Umbilical cord (tissue), 2 donors: Measurements from ENCODE around the gene CCAR1. TPM values are rescaled to one million over a fixed set of nuclear protein-coding genes. Genes with fewer than 3 reads are reported as not detected.
"Not testable (repeated sequence)": the region's sequence is repeated elsewhere in the genome, so short reads cannot be mapped to it uniquely, and the experiment has no call there.

Experiments
- DNase-seq: peaks from one replicate; pipeline ENCODE4 v3.0.0-alpha.2; 2015; ENCODE audit warnings: low spot score
- total RNA-seq: library from RNA; depleted of rRNA; stranded (reverse); fragments of >200 nt; gene quantifications from one replicate; pipeline ENCODE4 v1.2.3, GENCODE V29; 2014; ENCODE audit warnings: low replicate concordance; ENCODE audit not compliant: insufficient read depth

The CCAR1 gene
- total RNA-seq, 1 donor from 2014 or later, result 69.3 TPM

DNA sequence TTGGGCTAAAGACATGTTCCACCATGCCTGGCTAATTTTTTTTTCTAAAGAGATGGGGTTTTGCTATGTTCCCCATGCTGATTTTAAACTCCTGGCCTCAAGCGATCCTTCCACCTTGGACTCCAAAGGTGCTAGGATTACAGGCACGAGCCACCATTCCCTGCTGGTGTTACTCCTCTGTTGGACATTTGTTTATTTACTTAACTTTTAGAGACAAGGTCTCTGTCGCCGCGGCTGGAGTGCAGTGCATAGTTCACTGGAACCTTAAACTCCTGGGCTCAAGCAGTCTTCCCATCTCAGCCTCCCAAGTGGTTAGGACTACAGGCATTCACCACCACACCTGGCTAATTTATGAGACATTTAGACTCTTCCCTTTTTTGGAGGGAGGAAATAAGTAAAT, 38.9 kb downstream of the CCAR1 start:
- DNase-seq, result no peak

DNA sequence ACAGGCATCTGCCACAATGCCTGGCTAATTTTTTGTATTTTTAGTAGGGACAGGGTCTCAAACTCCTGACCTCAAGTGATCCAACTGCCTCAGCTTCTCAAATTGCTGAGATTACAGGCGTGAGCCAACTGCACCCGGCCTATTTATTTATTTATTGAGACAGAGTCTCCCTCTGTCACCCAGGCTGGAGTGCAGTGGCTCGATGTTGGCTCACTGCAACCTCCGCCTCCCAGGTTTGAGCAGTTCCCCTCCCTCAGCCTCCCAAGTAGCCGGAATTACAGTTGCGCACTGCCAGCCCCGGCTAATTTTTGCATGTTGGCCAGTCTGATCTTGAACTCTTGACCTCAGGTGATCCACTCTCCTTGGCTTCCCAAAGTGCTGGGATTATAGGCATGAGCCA, 46.4 kb downstream of the CCAR1 start:
- not testable (repeated sequence) for DNase-seq

GRCh38 chr10:68781613-68782574, 60.9 kb downstream of the CCAR1 start:
- no peak for DNase-seq

DNA sequence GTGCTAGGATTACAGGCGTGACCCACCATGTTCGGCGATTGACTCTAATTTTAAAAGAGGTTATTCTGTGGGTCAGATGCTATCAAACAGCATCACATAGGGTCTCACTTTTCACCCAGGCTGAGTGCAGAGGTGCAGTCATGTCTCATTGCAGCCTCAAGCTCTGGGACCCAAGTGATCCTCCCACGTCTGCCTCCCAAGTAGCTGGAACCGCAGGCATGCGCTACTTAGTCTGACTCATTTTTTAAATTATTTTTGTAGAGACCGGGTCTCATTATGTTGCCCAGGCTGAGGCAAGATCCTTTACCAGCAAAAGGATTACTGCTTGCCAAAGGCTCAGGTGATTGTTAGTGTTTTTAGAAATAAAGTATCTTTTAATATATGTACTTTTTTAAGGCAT, 63.4 kb downstream of the CCAR1 start:
- no peak for DNase-seq

DNA sequence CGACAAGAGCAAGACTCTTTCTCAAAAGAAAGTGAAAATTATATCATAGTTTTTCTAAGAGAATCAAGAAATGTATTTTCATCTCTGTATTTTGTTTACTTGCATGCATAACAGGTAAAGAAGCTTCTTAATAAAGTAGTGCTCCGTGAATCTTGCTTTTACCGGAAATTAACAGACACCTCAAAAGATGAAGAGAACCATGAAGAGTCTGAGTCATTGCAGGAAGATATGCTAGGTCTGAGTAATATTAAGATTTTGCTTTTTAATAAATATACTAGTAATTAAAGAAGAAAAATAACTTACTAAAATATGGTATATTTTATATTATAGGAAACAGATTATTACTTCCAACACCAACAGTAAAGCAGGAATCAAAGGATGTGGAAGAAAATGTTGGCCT, 66.8 kb downstream of the CCAR1 start:
- no peak for DNase-seq

- DNase-seq, result no peak
These were observed 69.4 kb downstream of the CCAR1 start for GRCh38 chr10:68790476-68790875.

DNA sequence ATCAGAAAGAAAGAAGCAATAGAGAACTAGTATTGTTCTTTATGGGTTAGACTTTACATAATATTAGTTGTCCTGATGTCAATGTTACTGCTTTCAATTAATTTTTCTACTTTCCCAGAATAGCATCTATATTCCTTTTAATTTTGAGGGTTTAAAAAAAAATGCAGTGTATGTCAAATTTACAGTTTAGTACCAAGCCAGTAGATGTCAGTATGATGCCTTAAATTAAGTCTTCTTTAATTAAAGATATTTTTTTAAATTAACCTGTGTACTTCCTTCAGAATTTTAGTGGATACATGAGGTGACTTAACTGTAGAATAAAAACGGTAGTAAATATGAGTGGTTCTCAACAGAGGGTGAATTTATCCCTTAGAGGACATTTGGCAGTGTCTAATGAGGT, 71.1 kb downstream of the CCAR1 start:
- DNase-seq, result no peak

DNA sequence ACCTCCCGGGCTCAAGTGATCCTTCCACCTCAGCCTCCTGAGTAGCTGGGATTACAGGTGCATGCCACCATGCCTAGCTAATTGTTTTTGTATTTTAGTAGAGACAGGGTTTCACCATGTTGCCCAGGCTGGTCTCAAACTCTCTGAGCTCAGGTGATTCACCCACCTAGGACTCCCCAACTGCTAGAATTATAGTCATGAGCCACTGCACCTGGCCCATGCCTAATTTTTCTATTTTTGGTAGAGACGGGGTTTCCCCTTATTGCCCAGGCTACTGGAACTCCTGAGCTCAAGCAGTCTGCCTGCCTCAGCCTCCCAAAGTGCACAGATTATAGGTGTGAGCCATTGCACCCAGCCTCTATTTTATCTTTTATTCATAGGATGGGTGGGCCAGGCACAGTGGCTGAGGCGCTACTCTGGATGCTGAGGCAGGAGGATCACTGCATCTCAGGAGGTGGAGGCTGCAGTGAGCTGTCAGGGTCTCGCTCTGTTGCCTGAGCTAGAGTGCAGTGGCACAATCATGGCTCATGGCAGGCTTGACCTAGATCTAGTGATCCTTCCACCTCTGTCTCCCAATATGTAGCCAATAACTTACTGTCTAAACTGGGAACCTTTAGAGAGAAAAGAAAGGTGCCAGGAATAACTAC, 75.0 kb downstream of the CCAR1 start:
- no peak for DNase-seq

DNA sequence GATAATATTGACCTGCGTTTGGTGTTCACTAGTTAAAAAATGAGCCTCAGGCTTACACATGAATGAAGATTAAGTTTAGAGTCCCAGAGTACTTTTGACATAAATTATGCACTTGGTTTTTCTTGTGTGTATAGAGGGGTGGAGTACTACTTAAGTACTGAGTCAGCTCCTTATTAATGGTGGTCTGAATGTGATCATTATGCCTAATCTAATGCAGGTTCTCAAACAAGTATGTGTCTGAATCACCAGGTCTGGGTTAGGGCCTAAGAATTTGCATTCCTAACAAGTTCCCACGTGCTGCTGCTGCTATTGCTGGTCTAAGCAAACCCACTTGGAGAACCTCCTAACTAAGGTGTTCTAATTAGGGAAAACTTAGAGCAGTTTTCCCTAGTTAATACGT, 75.6 kb downstream of the CCAR1 start:
- peak; percentile 9 for DNase-seq

DNA sequence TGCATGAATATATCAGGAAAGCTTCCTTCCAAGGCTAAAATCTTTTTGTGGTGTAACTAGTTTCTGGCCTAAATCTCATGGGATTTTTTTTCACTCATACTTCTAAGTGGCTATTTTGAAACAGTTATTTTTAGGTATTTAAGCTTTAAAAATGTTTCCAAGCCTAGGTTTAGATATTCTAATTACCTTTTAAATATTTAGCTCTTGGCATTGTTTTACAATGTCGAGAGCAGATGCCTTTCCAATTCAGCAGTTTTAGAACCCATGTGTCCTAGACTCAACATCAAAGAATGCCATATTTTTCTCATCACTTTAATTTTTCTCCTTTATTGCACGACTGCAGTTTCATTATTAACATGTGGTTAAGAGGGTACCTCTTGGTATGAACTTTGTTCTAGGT, 79.2 kb downstream of the CCAR1 start:
- no peak for DNase-seq

- DNase-seq, result no peak
These were observed 83.7 kb downstream of the CCAR1 start for GRCh38 chr10:68804692-68805091.

- not testable (repeated sequence) for DNase-seq
These were observed 89.8 kb downstream of the CCAR1 start for GRCh38 chr10:68810830-68811229.

DNA sequence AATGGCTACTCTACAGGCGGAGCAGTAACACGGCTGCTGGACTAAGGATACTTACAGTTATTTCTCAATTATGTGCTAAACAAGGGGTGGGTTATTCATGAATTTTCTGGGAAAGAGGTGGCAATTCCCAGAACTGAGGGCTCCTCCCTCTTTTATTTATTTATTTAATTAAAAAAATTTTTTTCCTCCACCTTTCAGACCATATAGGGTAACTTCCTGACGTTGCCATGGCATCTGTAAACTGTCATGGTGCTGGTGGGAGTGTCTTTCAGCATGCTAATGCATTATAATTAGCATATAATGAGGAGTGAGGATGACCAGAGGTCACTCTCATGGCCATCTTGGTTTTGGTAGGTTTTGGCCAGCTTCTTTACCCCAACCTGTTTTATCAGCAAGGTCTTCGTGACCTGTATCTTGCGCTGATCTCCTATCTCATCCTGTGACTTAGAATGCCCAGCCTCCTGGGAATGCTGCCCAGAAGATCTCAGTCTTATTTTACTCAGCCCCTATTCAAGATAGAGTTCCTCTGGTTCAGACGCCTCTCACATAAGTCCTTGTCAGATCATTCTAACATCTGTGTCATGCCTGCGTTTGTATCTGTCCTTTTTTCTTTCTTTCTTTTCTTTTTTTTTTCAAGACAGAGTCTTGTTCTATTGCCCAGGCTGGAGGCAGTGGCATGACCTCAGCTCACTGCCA, 90.4 kb downstream of the CCAR1 start:
- DNase-seq, result peak; percentile 45

GRCh38 chr10:68812420-68812819, 91.4 kb downstream of the CCAR1 start:
- no peak for DNase-seq

DNA sequence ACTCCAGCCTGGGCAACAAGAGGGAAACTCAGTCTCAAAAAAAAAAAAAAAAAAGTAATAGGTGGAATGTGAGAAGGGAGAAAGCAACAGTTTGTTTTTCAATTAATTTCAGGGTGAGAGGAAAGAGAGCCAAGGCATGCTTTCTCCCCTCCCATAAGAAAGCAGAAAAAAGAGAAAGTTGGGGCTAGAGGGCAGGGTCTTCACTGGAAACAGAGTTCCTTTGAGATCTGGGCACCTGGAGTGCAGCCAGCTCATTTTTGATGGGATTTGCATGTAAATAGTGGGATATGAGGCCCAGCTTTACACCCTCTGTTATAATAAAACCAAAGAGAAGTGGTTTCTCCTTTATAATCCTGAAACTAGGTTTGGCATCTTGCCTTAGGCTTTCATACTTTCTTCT, 92.5 kb downstream of the CCAR1 start:
- DNase-seq, result no peak

GRCh38 chr10:68816796-68817412, 95.9 kb downstream of the CCAR1 start:
- DNase-seq, result no peak

DNA sequence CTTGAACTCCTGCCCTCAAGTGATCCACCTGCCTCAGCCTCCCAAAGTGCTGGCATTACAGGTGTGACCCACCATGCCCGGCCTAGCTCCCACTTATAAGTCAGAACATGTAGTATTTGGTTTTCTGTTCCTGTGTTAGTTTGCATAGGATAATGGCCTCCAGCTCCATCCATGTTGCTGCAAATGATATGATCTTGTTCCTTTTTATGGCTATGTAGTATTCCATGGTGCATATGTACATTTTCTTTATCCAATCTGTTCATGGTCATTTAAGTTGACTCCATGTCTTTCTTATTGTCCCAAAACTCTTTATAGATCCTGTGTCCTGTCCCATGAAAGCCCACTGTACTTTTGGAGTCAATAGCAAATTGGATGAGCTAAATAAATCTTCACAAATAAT, 99.3 kb downstream of the CCAR1 start:
- DNase-seq, result not testable (repeated sequence)

- DNase-seq, result not testable (repeated sequence)
These were observed 101.6 kb downstream of the CCAR1 start for GRCh38 chr10:68822626-68823025.

- peak; percentile 80 for DNase-seq
These were observed 105.9 kb downstream of the CCAR1 start, which contains the start of gene STOX1 for GRCh38 chr10:68826764-68827591. STOX1 (plus strand) TSS chr10:68827531; CDS start chr10:68827624, 93 bp downstream.

DNA sequence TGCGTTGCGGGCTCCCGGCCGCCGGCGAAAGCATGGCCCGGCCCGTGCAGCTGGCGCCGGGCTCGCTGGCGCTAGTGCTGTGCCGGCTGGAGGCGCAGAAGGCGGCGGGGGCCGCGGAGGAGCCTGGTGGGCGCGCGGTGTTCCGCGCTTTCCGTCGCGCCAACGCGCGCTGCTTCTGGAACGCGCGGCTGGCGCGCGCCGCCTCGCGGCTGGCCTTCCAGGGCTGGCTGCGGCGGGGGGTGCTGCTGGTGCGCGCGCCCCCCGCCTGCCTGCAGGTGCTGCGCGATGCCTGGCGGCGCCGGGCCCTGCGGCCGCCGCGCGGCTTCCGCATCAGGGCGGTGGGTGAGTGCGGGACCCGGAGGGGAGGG, 106.5 kb downstream of the CCAR1 start:
- not testable (repeated sequence) for DNase-seq

GRCh38 chr10:68828083-68828601, 107.1 kb downstream of the CCAR1 start:
- not testable (repeated sequence) for DNase-seq
